Caco-2 (cell line): ENCODE results near the gene TSFM. TPM values are rescaled to one million over a fixed set of nuclear protein-coding genes. Genes with fewer than 3 reads are reported as not detected.

Source experiments
- BruUV-seq: library from RNA; stranded (reverse); fragments of 400-500 nt; replicated peaks from 2 replicates; lab custom pipeline; 2021; lab: Mats Ljungman, UMichigan
- CTCF ChIA-PET: fragments of 300-600 bp; sonication (Branson Sonifier 250); formaldehyde crosslinking; loops from one replicate; lab custom pipeline; 2022; ENCODE audit warnings: antibody characterized with exemption; lab: Charles Lee
- POLR2A ChIA-PET: fragments of 300-600 bp; sonication (Branson Sonifier 250); formaldehyde crosslinking; loops from one replicate; lab custom pipeline; 2022; ENCODE audit warnings: antibody characterized with exemption; lab: Charles Lee
- DNase-seq, 2 experiments: peaks; one replicate each; pipeline versions ENCODE4 v3.0.0 to v3.0.0-alpha.2; 2020 to 2022
- H3K27me3 ChIP-seq: replicated peaks from 2 replicates; pipeline ENCODE4 v1.6.0; 2011; ENCODE audit warnings: low read length; ENCODE audit not compliant: control insufficient read depth, insufficient read depth
- H3K36me3 ChIP-seq: 2 replicates; pipeline ENCODE4 v1.5.1; 2011; ENCODE audit warnings: low read length; ENCODE audit not compliant: control insufficient read depth, insufficient read depth
- H3K4me1 ChIP-seq: fragments of 250-450 bp; sonication (Bioruptor Pico); 2 replicates; pipeline ENCODE4 v1.5.1; 2020; ENCODE audit warnings: mild to moderate bottlenecking
- H3K4me3 ChIP-seq: 2 replicates; pipeline ENCODE4 v1.5.1; 2011; ENCODE audit warnings: low read depth, mild to moderate bottlenecking, control low read depth, low read length
- H3K9me3 ChIP-seq: fragments of 250-450 bp; sonication (Bioruptor Pico); 2 replicates; pipeline ENCODE4 v1.5.1; 2020; ENCODE audit warnings: mild to moderate bottlenecking, moderate library complexity
- H3K27ac Mint-ChIP-seq: one replicate; pipeline ENCODE4 v1.8.0; 2022; ENCODE audit warnings: mixed read lengths; ENCODE audit not compliant: unreplicated experiment
- H3K27me3 Mint-ChIP-seq: one replicate; pipeline ENCODE4 v1.8.0; 2022; ENCODE audit warnings: mixed read lengths; ENCODE audit not compliant: insufficient read depth, unreplicated experiment
- H3K36me3 Mint-ChIP-seq: one replicate; pipeline ENCODE4 v1.8.0; 2022; ENCODE audit warnings: mild to moderate bottlenecking, mixed read lengths; ENCODE audit not compliant: insufficient read depth, unreplicated experiment
- H3K4me1 Mint-ChIP-seq: one replicate; pipeline ENCODE4 v1.8.0; 2022; ENCODE audit warnings: low read depth, mixed read lengths; ENCODE audit not compliant: unreplicated experiment
- H3K4me3 Mint-ChIP-seq: one replicate; pipeline ENCODE4 v1.8.0; 2022; ENCODE audit warnings: mild to moderate bottlenecking, moderate library complexity, mixed read lengths; ENCODE audit not compliant: unreplicated experiment
- H3K9me3 Mint-ChIP-seq: one replicate; pipeline ENCODE4 v1.8.0; 2022; ENCODE audit warnings: mixed read lengths; ENCODE audit not compliant: unreplicated experiment
- CTCF ChIP-seq, 2 experiments: fragments of 200-600 bp in 1 of 2; IDR thresholded peaks; 1 replicate in 1 of 2; 2 replicates in 1 of 2; pipeline versions ENCODE4 v1.5.1 to v1.8.0; 2011 to 2022; ENCODE audit warnings: antibody characterized with exemption in 1 of 2, control low read depth in 1 of 2, inconsistent platforms in 1 of 2, low read depth in 1 of 2, low read length in 1 of 2, mild to moderate bottlenecking in 1 of 2, moderate library complexity in 1 of 2; ENCODE audit not compliant: insufficient read depth in 1 of 2, severe bottlenecking in 1 of 2, unreplicated experiment in 1 of 2
- intact Hi-C: fragments of 100-400 bp; cut with micrococcal nuclease; formaldehyde crosslinking; loops from one replicate; pipeline ENCODE4 v1.10.0; 2022; ENCODE audit not compliant: unreplicated experiment
- total RNA-seq: library from RNA; stranded (reverse); gene quantifications from 2 replicates; pipeline ENCODE4 v1.2.3, GENCODE V29; 2022

Gene TSFM
- total RNA-seq, 1 experiment from 2014 or later: 57.5 TPM

DNA sequence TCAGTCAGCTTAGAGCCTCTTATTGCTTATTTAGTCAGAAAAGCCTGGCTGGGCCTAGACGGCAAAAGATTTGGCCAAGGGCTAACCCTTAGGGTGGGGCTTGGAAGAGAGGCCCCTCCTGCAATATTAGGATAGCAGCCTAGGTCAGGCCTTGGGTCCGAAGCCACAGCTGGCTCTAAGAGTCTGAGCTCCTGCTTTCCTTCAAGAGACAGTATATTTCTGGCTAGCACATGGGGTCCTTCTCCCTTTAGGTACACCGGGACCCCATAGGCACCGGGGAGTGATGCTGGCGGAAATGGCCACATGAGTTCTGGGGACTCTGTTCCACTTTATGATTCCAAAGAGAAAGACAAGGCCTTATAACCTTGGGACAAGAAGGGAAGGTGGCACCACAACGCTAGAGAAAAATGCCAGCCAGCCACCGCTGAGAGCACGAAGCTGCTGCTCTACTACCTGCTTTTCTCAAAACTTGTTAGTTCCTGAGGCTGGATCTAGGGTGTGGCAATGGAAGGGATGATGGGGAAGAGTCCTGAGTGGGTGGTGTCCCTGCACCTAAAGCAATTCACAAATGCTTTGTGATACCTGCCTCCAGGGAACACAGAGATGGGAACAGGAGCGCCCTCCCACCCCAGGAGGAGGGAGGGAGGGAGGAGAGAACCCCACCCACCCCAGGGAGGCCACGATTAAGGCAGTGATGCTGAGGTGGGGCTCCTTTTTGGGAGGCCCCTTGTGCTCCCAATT is 39.1 kb downstream of the TSFM start:
- Mint-ChIP-seq H3K4me3 (no peak overlapping the region), H3K9me3 (no peaks in the 10 kb centered on the region), H3K27me3 (no peaks in the 10 kb centered on the region), H3K36me3 (peaks cover 77% of the 10 kb centered on the region), H3K4me1 (no peaks in the 10 kb centered on the region), H3K27ac (no peak overlapping the region)
- H3K9me3 ChIP-seq: no peaks in the 10 kb centered on the region
- DNase-seq: no peak
- no peak overlapping the region for H3K4me3 ChIP-seq
- TF ChIP-seq CTCF (IDR thresholded peaks at IDR 0.05; ENCODE audit: insufficient read depth in 1 of 2, low read depth in 1 of 2, low read length in 1 of 2, severe bottlenecking in 1 of 2, unreplicated experiment in 1 of 2): no peak
- ChIA-PET POLR2A (no interaction called here), CTCF (no interaction called here)
- H3K36me3 ChIP-seq: peaks cover 4% of the 10 kb centered on the region
- intact Hi-C loops: no loop called here
- BruUV-seq: no TSS peak
- H3K4me1 ChIP-seq: no peaks in the 10 kb centered on the region
- H3K27me3 ChIP-seq: no peaks in the 10 kb centered on the region

DNA sequence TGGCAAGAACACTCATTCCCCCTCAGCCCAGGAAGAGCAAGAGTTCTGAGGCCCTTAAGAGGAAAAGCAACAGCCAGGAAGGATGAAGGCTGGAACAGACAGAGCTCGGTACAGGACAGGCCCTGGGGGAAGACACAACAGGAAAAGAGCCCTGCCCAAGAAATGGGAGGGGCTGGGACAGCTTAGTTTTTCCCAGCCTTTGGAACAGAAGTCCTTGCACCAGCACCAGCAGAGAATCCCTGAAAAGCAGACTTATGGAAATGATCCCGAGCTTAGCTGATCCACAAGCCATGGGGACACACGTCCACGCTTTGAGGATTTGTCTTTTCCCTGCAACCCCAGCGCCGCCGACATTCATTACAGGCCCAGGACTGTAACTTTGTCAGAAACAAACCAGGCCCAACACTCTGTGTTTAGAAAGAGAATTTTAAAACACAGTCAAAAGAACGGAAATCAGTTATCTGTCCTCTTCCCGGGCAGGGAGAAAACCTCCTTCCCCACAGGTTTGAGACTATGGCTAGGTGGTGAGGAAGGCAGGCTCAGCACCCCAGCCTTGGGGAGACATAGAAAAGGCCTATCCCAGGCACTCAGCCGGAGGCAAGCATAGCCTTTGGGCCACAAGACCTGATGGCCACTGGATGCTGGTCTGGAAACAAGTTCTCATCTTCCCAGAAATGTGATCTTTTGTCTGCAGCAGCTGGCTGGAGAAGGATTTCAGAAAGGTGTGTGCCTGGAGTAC is 40.0 kb downstream of the TSFM start:
- ChIA-PET CTCF (no interaction called here), POLR2A (no interaction called here)
- no peak for DNase-seq
- TF ChIP-seq CTCF (IDR thresholded peaks at IDR 0.05; ENCODE audit: insufficient read depth in 1 of 2, low read depth in 1 of 2, low read length in 1 of 2, severe bottlenecking in 1 of 2, unreplicated experiment in 1 of 2): no peak
- TSS peak; percentile 6 for BruUV-seq
- Histone ChIP-seq H3K9me3 (no peaks in the 10 kb centered on the region), H3K4me3 (no peak overlapping the region), H3K36me3 (peaks cover 9% of the 10 kb centered on the region), H3K27me3 (no peaks in the 10 kb centered on the region), H3K4me1 (no peaks in the 10 kb centered on the region)
- Mint-ChIP-seq H3K4me1 (no peaks in the 10 kb centered on the region), H3K4me3 (no peak overlapping the region), H3K36me3 (peaks cover 86% of the 10 kb centered on the region), H3K27me3 (no peaks in the 10 kb centered on the region), H3K27ac (peak overlapping the region; percentile 15), H3K9me3 (no peaks in the 10 kb centered on the region)
- intact Hi-C loops: no loop called here

DNA sequence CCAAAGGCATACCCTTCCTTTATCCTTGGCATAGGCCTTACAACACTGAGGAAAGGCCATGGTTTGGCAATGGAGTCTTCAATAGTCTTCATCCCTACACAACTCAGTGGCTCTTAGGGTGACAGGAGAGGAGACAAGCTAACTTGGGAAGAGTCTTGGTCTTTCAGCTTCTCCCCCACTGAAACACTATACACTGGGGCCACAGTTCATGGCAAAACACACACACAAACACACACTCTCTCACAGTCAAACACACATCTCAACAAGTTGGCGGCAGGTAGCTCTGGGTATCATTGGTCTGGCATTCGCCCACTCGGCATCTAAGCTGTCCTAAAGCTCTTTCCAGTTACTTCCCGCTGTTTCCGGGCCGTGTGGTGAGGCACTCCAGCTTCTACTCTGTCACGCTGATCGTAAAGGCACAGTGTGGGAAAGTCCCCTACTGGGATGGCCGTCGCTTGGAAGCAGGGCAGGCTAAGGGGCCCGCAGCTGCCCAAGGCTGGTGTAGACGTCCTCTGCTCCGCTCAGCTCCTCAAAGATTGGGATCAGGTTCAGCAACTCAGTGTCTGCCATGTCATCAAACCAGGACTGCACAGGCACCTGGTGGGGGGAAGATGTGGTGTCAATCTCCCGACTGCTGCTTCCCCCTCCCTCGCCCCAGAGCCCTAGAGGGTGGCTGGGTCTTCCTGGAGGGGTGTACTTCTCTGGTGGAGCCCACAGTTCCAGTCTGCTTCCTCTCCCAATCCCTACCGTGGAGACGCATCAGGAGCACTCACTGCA is 40.7 kb downstream of the TSFM start:
- peaks cover 12% of the 10 kb centered on the region for H3K36me3 ChIP-seq
- no peaks in the 10 kb centered on the region for H3K4me1 ChIP-seq
- no peak overlapping the region for H3K4me3 ChIP-seq
- no peaks in the 10 kb centered on the region for H3K27me3 Mint-ChIP-seq
- ChIA-PET POLR2A (no interaction called here), CTCF (no interaction called here)
- intact Hi-C loops: no loop called here
- H3K9me3 Mint-ChIP-seq: no peaks in the 10 kb centered on the region
- H3K4me3 Mint-ChIP-seq: no peak overlapping the region
- DNase-seq: no peak
- peak overlapping the region; percentile 15 for H3K27ac Mint-ChIP-seq
- no TSS peak for BruUV-seq
- peaks cover 92% of the 10 kb centered on the region for H3K36me3 Mint-ChIP-seq
- no peaks in the 10 kb centered on the region for H3K4me1 Mint-ChIP-seq
- no peak for TF ChIP-seq CTCF (IDR thresholded peaks at IDR 0.05; ENCODE audit: insufficient read depth in 1 of 2, low read depth in 1 of 2, low read length in 1 of 2, severe bottlenecking in 1 of 2, unreplicated experiment in 1 of 2)
- no peaks in the 10 kb centered on the region for H3K9me3 ChIP-seq
- H3K27me3 ChIP-seq: no peaks in the 10 kb centered on the region
